Measurements from ENCODE around the gene CPD.

CPD gene

GRCh38 chr17:30378241-30378824 lies 394 bp upstream of the CPD start:
- TF ChIP-seq CTCF (IDR thresholded peaks at IDR 0.05; ENCODE audit: extremely low read depth, missing control alignments): no peak
- DNase-seq (ENCODE audit: low spot score): peak; percentile 36

- DNase-seq (ENCODE audit: low spot score): peak; percentile 37
Observed at GRCh38 chr17:30379303-30379902, 676 bp downstream of the CPD start.

GRCh38 chr17:30379903-30380381 lies 1.2 kb downstream of the CPD start:
- peak; percentile 70 for DNase-seq (ENCODE audit: low spot score)
- no peak for TF ChIP-seq CTCF (IDR thresholded peaks at IDR 0.05; ENCODE audit: extremely low read depth, missing control alignments)

More at GRCh38 chr17:30379303-30379902, 676 bp downstream of the CPD start:
- no peak for TF ChIP-seq CTCF (IDR thresholded peaks at IDR 0.05; ENCODE audit: extremely low read depth, missing control alignments)

- no peak for DNase-seq (ENCODE audit: low spot score)
- TF ChIP-seq CTCF (IDR thresholded peaks at IDR 0.05; ENCODE audit: extremely low read depth, missing control alignments): no peak
Observed at GRCh38 chr17:30380643-30381339, 2.1 kb downstream of the CPD start.

- DNase-seq (ENCODE audit: low spot score): no peak
- no peak for TF ChIP-seq CTCF (IDR thresholded peaks at IDR 0.05; ENCODE audit: extremely low read depth, missing control alignments)
Observed at GRCh38 chr17:30381340-30381659, 2.6 kb downstream of the CPD start.

- no peak for DNase-seq (ENCODE audit: low spot score)
- no peak for TF ChIP-seq CTCF (IDR thresholded peaks at IDR 0.05; ENCODE audit: extremely low read depth, missing control alignments)
Observed at GRCh38 chr17:30382345-30382744, 3.6 kb downstream of the CPD start.
